Neural cell (in vitro differentiated cells): ENCODE data around the gene LRBA.

Source experiments
- EP300 ChIP-seq: fragments of 450-650 bp; conservative IDR thresholded peaks from 2 replicates; pipeline ENCODE4 v1.6.1; 2014; ENCODE audit warnings: antibody characterized with exemption, mild to moderate bottlenecking, moderate library complexity; ENCODE audit not compliant: poor library complexity, severe bottlenecking
- EZH2 ChIP-seq: fragments of 200-600, 300-800 bp; shearing (Covaris generic), sonication (generic); IDR thresholded peaks from 2 replicates; pipeline ENCODE4 v1.6.1; 2014; ENCODE audit warnings: antibody characterized with exemption, low read length, borderline replicate concordance, mild to moderate bottlenecking; ENCODE audit not compliant: insufficient read depth, poor library complexity, severe bottlenecking
- SMC3 ChIP-seq: fragments of 450-650 bp; conservative IDR thresholded peaks from 2 replicates; pipeline ENCODE4 v1.6.1; 2014; ENCODE audit warnings: antibody characterized with exemption, mild to moderate bottlenecking, moderate library complexity; ENCODE audit not compliant: poor library complexity
- TAF1 ChIP-seq: IDR thresholded peaks from 2 replicates; pipeline ENCODE4 v1.6.1; 2012; ENCODE audit warnings: low read depth
- TF ChIP-seq, protein P1 (sequence below): fragments of 450-650 bp; IDR thresholded peaks from 2 replicates; pipeline ENCODE4 v1.5.1; 2014; ENCODE audit warnings: antibody characterized with exemption, mild to moderate bottlenecking, moderate library complexity; ENCODE audit not compliant: poor library complexity, severe bottlenecking

- TF ChIP-seq, protein P1, sequence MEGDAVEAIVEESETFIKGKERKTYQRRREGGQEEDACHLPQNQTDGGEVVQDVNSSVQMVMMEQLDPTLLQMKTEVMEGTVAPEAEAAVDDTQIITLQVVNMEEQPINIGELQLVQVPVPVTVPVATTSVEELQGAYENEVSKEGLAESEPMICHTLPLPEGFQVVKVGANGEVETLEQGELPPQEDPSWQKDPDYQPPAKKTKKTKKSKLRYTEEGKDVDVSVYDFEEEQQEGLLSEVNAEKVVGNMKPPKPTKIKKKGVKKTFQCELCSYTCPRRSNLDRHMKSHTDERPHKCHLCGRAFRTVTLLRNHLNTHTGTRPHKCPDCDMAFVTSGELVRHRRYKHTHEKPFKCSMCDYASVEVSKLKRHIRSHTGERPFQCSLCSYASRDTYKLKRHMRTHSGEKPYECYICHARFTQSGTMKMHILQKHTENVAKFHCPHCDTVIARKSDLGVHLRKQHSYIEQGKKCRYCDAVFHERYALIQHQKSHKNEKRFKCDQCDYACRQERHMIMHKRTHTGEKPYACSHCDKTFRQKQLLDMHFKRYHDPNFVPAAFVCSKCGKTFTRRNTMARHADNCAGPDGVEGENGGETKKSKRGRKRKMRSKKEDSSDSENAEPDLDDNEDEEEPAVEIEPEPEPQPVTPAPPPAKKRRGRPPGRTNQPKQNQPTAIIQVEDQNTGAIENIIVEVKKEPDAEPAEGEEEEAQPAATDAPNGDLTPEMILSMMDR = no peak
- TF ChIP-seq EP300 (no peak), EZH2 (no peak), TAF1 (no peak), SMC3 (no peak)
These were observed 235.4 kb downstream of the LRBA start for GRCh38 chr4:150779707-150780106.
